Measurements from ENCODE around the gene CREB3. TPM values are rescaled to one million over a fixed set of nuclear protein-coding genes. Genes with fewer than 3 reads are reported as not detected.
A peak's percentile ranks its signal among the peaks of the same experiment; 100 is the strongest.

Gene CREB3
- total RNA-seq, 1 experiment from 2014 or later: 54.1 TPM

DNA sequence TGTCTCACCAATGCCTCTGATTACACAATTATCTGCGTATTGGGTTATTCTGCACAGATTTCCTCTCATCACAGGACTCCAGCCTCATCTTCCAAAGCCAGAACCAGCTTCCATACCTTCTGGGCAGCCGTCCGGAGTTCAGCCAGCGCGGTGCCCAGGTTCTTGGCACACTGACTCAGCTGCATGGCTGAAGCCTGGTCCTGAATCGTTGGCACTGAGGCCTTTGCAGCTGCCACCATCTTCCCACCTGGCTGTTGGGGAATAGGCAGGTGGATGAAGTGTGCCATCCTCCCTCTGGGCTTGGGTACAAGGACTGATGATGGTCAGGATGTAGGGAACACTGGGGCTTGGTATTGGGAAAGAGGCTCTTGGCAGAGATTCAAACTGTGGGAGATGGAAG, 18.3 kb upstream of the CREB3 start:
- Histone ChIP-seq H3K36me3 (ENCODE audit: control insufficient read depth, insufficient read depth, low read length) (peaks cover 8% of the 10 kb centered on the region), H3K4me1 (no peaks in the 10 kb centered on the region), H3K4me3 (ENCODE audit: low read depth, low read length) (no peak overlapping the region), H3K27me3 (replicated peaks; ENCODE audit: control insufficient read depth, insufficient read depth, low read length) (no peaks in the 10 kb centered on the region), H3K9me3 (no peaks in the 10 kb centered on the region)
- TF ChIP-seq, protein P1, sequence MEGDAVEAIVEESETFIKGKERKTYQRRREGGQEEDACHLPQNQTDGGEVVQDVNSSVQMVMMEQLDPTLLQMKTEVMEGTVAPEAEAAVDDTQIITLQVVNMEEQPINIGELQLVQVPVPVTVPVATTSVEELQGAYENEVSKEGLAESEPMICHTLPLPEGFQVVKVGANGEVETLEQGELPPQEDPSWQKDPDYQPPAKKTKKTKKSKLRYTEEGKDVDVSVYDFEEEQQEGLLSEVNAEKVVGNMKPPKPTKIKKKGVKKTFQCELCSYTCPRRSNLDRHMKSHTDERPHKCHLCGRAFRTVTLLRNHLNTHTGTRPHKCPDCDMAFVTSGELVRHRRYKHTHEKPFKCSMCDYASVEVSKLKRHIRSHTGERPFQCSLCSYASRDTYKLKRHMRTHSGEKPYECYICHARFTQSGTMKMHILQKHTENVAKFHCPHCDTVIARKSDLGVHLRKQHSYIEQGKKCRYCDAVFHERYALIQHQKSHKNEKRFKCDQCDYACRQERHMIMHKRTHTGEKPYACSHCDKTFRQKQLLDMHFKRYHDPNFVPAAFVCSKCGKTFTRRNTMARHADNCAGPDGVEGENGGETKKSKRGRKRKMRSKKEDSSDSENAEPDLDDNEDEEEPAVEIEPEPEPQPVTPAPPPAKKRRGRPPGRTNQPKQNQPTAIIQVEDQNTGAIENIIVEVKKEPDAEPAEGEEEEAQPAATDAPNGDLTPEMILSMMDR (IDR thresholded peaks at IDR 0.05; ENCODE audit: insufficient read depth in 1 of 2, low read depth in 1 of 2, low read length in 1 of 2, severe bottlenecking in 1 of 2, unreplicated experiment in 1 of 2): no peak
- intact Hi-C loops (cut with micrococcal nuclease; ENCODE audit: unreplicated experiment): no loop called here
- H3K4me3 Mint-ChIP-seq (ENCODE audit: unreplicated experiment): no peak overlapping the region
- no peaks in the 10 kb centered on the region for H3K9me3 Mint-ChIP-seq (ENCODE audit: unreplicated experiment)
- no peak for DNase-seq
- H3K36me3 Mint-ChIP-seq (ENCODE audit: insufficient read depth, unreplicated experiment): peaks cover 60% of the 10 kb centered on the region
- no peak overlapping the region for H3K27ac Mint-ChIP-seq (ENCODE audit: unreplicated experiment)
- BruUV-seq (replicated peaks): no TSS peak
- ChIA-PET POLR2A (no interaction called here), CTCF (interaction anchor here (0.5 to 1.0 kb wide), 2 partner anchors 13 to 175 kb away, joined by 3 to 5 read pairs; no protein-coding TSS in a partner anchor)
- H3K27me3 Mint-ChIP-seq (ENCODE audit: insufficient read depth, unreplicated experiment): no peaks in the 10 kb centered on the region
- H3K4me1 Mint-ChIP-seq (ENCODE audit: low read depth, unreplicated experiment): no peaks in the 10 kb centered on the region

DNA sequence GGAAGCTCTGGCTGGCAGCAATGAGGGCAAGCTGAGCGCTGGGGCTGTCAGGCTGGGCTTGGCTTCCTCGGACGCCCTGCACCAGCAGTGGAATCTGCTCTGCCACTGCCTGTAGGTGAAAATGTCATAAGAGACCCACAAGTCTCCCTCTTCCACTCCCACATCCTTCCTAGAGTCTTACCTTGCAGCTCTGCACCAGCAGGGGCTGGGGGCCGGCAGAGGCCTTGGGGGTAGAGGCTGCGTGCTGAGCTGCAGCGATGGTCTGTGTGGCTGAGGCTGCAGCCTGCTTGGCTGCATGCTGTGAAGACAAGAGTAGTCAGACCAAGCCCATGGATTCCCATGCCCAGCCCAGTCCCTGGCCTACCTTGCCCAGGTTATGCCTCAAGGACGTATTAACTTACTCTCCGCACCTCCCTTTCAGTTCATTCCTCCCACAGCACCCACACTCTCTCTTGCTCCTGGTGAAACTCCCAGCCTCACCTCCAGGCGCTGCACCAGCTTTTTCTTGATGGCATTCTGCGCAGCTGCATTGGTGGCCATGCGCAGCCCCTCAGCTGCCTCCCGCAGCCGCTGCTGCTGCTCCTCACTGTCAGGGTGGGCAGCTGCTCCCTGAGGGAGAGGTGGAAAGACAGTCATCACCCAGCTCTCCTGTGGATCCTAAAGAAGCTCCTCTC, 17.8 kb upstream of the CREB3 start:
- no peaks in the 10 kb centered on the region for H3K9me3 ChIP-seq
- no TSS peak for BruUV-seq (replicated peaks)

DNA sequence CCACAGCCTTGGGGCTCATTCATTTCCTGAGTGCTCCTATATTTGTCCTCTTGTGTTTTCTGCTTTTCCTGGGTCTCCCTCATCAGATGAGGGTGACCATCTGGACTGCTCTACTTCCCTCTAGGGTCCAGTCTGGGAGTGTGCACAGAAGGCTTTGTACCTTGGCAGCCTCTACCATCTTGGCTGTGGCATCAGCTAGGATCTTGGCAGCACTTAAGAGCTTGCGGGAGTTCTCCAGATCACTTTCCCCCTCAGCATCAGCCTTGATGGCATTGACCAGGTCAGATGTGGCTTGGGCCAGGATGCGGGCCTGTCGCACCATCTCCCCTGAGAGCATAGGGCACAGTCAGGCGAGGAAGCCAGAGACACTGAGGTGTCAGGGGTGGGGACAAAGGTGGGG, 16.2 kb upstream of the CREB3 start:
- no peaks in the 10 kb centered on the region for H3K27me3 ChIP-seq (replicated peaks; ENCODE audit: control insufficient read depth, insufficient read depth, low read length)
- Mint-ChIP-seq H3K27me3 (ENCODE audit: insufficient read depth, unreplicated experiment) (no peaks in the 10 kb centered on the region), H3K9me3 (ENCODE audit: unreplicated experiment) (no peaks in the 10 kb centered on the region), H3K4me3 (ENCODE audit: unreplicated experiment) (no peak overlapping the region), H3K4me1 (ENCODE audit: low read depth, unreplicated experiment) (no peaks in the 10 kb centered on the region), H3K27ac (ENCODE audit: unreplicated experiment) (no peak overlapping the region), H3K36me3 (ENCODE audit: insufficient read depth, unreplicated experiment) (peaks cover 60% of the 10 kb centered on the region)
- TF ChIP-seq, protein P1 (IDR thresholded peaks at IDR 0.05; ENCODE audit: insufficient read depth in 1 of 2, low read depth in 1 of 2, low read length in 1 of 2, severe bottlenecking in 1 of 2, unreplicated experiment in 1 of 2): peak in 1 of 2 experiments; percentile 5
- DNase-seq: no peak
- H3K4me1 ChIP-seq: no peaks in the 10 kb centered on the region
- H3K36me3 ChIP-seq (ENCODE audit: control insufficient read depth, insufficient read depth, low read length): peaks cover 8% of the 10 kb centered on the region
- H3K9me3 ChIP-seq: no peaks in the 10 kb centered on the region
- POLR2A ChIA-PET: no interaction called here
- no peak overlapping the region for H3K4me3 ChIP-seq (ENCODE audit: low read depth, low read length)
- no TSS peak for BruUV-seq (replicated peaks)
- CTCF ChIA-PET: interaction anchor here (0.8 kb wide), 1 partner anchor 20 kb away, joined by 3 read pairs; no protein-coding TSS in a partner anchor
- intact Hi-C loops (cut with micrococcal nuclease; ENCODE audit: unreplicated experiment): no loop called here

More for the DNA sequence above, 17.8 kb upstream of the CREB3 start:
- Histone ChIP-seq H3K36me3 (ENCODE audit: control insufficient read depth, insufficient read depth, low read length) (peaks cover 10% of the 10 kb centered on the region), H3K27me3 (replicated peaks; ENCODE audit: control insufficient read depth, insufficient read depth, low read length) (no peaks in the 10 kb centered on the region), H3K4me1 (no peaks in the 10 kb centered on the region), H3K4me3 (ENCODE audit: low read depth, low read length) (no peak overlapping the region)
- Mint-ChIP-seq H3K4me3 (ENCODE audit: unreplicated experiment) (no peak overlapping the region), H3K4me1 (ENCODE audit: low read depth, unreplicated experiment) (no peaks in the 10 kb centered on the region), H3K27ac (ENCODE audit: unreplicated experiment) (no peak overlapping the region), H3K36me3 (ENCODE audit: insufficient read depth, unreplicated experiment) (peaks cover 60% of the 10 kb centered on the region), H3K9me3 (ENCODE audit: unreplicated experiment) (no peaks in the 10 kb centered on the region), H3K27me3 (ENCODE audit: insufficient read depth, unreplicated experiment) (no peaks in the 10 kb centered on the region)
- intact Hi-C loops (cut with micrococcal nuclease; ENCODE audit: unreplicated experiment): no loop called here
- TF ChIP-seq, protein P1 (IDR thresholded peaks at IDR 0.05; ENCODE audit: insufficient read depth in 1 of 2, low read depth in 1 of 2, low read length in 1 of 2, severe bottlenecking in 1 of 2, unreplicated experiment in 1 of 2): no peak
- ChIA-PET POLR2A (no interaction called here), CTCF (interaction anchor here (1.0 kb wide), 1 partner anchor 13 kb away, joined by 3 read pairs; no protein-coding TSS in a partner anchor)
- DNase-seq: no peak
